Measurements from ENCODE around the gene ADTRP.

Gene ADTRP

GRCh38 chr6:11722805-11723631 is 55.6 kb downstream of the ADTRP start:
- no peak for DNase-seq (ENCODE audit: low spot score)

DNA sequence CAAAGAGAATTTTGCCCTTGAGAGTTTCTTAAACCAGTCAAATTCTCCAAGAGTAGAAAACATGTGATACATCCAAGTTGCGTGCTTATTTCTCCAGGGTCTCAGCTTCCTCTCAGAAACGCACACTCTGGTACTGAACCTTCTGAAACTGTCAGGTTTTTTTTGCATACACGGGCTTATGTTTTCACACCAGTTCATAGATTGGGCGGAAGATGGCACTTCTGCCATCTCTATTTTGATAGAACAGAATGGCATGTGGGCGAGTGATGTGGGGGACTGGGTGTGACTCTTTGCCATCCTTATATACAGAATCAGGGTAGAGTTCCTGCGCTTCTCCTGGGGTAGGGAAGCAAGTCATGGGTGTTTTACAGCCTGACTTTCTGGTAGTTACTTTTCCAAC is 56.4 kb downstream of the ADTRP start:
- no peak for DNase-seq (ENCODE audit: low spot score)

- DNase-seq (ENCODE audit: low spot score), result no peak
Observed at GRCh38 chr6:11718463-11718862, 60.1 kb downstream of the ADTRP start.

DNA sequence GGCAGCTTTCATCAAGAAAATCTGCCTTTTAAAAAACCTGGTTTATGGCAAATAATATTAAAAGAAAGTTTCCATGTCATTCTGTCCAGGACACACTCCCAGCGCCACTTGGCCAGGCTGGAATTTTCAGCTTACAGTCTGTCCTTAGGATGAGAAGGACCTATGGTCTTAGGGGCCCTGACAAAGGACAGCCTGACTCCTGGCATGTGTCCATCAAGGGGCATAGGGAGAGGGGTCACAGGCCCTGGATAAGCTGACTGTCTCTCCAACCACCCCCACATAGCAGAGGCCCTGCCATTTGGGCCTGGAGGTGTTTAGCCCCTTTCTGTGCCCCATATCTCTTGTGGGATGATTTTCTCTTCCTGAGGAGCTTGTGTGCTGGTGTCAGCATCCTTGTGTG is 60.6 kb downstream of the ADTRP start:
- DNase-seq (ENCODE audit: low spot score), result no peak

DNA sequence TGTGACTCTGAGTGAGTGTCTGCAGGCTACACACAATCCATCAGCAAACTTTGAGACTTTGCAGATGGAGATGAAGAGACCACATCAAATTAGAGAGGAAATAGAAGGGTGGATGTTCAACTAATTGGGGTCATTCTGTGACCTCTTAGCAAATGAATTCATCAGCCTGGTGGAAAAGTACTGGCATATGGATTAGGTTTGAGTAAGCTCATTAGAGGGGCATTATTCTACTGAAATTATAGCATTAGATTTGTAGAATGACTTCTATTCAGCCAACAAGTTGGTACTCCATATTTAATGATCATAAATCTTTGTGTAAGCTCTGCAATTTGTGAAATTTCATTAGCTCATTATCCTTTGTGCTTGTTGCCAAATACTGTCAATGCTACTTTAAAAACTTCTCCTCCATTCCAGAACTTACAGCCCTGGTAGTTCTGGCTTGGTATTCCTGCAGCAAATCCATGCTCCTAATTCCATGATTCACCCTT is 63.8 kb downstream of the ADTRP start:
- DNase-seq (ENCODE audit: low spot score), result no peak

- DNase-seq (ENCODE audit: low spot score), result no peak
Observed at GRCh38 chr6:11714116-11714797, 64.3 kb downstream of the ADTRP start.

- no peak for DNase-seq (ENCODE audit: low spot score)
Observed at GRCh38 chr6:11712760-11713159, 65.8 kb downstream of the ADTRP start.

GRCh38 chr6:11711984-11712711 is 66.5 kb downstream of the ADTRP start:
- no peak for DNase-seq (ENCODE audit: low spot score)

GRCh38 chr6:11711003-11711983 is 67.3 kb downstream of the ADTRP start:
- no peak for DNase-seq (ENCODE audit: low spot score)

- DNase-seq (ENCODE audit: low spot score), result no peak
Observed at GRCh38 chr6:11710311-11710761, 68.3 kb downstream of the ADTRP start.

DNA sequence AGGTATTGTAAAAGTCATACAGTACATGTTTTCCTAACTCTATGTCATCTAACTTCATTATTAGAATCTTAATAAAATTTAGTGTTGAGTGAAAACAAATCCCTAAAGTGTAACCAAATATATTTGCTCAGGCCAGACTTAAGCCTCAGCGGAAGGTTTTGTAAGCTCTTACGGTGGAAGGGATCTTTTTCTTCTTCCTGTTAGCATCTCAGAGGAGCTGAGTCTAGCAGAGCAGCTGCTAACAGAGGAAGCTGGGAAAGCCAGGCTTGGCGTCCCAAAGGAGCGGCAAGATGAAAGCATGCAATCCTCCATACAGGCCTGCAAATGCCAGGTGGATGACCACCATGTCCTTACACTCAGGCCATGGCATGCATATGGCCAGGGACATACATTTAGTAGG is 72.4 kb downstream of the ADTRP start:
- no peak for DNase-seq (ENCODE audit: low spot score)

DNA sequence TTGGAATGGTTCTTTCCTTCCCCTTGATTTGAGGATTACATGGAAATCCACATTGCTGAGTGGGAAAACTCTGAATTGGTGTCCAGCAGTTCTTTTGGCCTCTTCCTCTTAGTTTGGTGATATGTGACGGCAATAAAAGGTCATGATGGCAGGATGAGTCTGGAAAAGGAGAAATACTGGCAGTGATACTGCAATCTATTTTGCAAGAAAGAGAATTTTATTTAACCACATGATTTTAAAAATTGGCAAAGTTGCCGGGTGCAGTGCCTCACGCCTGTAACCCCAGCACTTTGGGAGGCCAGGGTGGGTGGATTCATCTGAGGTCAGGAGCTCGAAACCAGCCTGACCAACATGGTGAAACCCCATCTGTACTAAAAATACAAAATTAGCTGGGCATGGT is 73.1 kb downstream of the ADTRP start:
- DNase-seq (ENCODE audit: low spot score), result no peak

DNA sequence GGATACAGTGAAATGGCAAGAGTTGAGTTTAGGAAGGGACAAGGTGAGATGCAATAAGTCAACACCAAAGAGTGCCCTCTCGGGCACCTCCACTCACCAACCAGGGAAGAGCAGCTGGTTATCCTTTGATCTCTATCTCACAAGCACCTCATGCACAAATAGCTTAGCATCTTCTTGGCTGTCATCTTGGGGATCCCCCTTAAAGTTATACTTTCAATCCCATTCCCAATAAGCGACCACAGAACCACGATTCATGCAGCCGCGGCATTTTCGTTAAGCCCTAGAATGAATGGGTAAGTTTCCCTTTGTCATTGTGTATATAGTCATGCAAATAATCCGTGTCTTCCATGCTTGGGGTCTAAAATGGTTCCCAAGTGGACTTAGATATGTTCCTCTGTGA is 73.5 kb downstream of the ADTRP start:
- DNase-seq (ENCODE audit: low spot score), result no peak

GRCh38 chr6:11703725-11704124 is 74.9 kb downstream of the ADTRP start:
- no peak for DNase-seq (ENCODE audit: low spot score)

DNA sequence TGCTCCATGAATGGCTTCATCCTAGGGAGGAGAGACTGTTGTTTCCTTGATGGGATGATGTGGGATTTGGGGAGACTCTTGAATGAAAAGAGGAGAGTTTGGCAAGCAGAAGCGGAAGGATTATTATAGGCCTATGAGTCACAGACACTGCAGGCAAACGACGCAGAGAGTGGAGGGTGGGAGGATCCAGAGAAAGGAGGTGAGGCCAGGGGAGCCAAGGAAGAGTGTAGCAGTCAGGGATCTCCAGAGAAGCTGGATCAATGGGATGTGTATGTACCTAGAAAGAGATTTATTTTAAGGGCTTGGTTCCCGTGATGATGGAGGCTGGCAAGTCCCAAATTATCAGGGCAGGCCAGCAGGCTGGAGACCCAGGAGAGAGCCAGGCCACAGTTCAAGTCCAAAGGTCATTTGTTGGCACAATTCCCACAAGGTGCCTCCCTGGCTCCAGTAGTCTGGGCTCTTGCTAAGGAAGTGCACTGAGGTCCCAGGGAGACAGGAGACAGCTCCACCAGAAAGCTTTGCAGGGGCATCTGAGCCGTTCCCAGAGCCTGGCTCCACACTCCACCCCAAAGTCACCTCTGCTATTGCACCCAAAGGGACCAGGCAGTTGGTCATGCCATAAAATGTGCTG is 76.0 kb downstream of the ADTRP start:
- DNase-seq (ENCODE audit: low spot score), result no peak

DNA sequence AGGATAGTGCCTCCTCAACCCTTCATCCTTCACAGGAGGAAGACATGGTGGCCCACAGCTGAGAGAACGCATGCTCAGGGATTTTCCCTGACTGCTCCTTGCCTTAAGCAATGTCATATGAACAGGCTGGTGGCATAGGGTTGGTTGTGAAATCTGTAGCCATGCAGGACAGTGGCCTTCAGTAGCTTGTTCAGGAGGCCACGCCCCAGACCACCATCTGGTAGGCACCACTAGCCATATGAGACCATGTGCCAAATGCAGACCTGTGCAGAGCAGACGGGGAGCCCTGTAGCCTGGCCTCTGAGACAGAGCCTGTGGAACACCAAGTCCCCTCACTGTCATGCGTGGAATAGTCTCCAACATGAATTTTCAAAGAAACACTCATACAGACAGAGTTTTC is 76.5 kb downstream of the ADTRP start:
- no peak for DNase-seq (ENCODE audit: low spot score)

- no peak for DNase-seq (ENCODE audit: low spot score)
Observed at GRCh38 chr6:11701573-11701972, 77.0 kb downstream of the ADTRP start.

DNA sequence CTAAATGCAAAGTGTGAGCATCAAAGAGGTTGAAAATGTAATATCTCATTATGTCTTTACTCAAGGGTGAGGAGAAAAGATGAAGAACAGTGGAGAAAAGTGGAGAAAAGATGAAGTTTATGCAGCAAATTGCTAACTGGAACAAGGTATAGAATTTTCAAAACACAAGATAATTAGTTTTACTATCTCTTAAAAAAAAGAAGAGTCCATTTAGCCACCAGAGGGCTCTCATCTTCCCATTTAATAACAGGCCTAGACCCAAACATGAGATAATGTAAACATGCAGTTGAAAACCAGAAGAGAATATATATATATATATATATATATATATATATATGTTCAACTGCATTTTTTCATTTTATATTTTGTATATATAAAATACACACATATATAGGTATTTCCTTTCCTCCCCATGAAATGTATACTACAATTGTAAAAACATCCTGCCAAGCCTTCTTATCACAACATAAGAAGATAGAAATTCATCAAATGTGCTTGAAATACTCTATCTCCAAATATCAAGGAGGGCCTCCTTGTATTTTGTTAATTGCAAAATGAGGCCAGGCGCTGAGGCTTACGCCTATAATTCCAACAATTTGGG is 78.4 kb downstream of the ADTRP start:
- no peak for DNase-seq (ENCODE audit: low spot score)

DNA sequence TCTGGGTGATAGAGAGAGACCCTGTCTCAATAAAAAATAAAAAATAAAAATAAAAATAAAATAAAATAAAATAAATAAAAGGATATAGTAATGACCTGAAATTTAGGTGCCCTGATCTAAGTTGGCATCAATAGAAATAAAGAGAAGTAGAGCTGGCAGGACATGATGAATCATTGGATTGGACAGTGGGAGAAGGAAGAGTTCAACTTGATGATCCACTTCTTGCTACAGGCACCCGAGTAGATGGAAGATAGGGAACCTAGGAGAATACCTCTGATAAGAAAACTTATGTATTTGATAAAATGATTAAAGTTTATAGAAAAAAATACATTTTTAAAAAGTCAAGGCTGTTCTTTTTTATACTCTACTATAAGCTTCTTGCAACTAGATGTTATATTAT is 79.0 kb downstream of the ADTRP start:
- no peak for DNase-seq (ENCODE audit: low spot score)

Data from HuH-7 (cell line).